Measurements from ENCODE around the gene TBC1D21.

The TBC1D21 gene

DNA sequence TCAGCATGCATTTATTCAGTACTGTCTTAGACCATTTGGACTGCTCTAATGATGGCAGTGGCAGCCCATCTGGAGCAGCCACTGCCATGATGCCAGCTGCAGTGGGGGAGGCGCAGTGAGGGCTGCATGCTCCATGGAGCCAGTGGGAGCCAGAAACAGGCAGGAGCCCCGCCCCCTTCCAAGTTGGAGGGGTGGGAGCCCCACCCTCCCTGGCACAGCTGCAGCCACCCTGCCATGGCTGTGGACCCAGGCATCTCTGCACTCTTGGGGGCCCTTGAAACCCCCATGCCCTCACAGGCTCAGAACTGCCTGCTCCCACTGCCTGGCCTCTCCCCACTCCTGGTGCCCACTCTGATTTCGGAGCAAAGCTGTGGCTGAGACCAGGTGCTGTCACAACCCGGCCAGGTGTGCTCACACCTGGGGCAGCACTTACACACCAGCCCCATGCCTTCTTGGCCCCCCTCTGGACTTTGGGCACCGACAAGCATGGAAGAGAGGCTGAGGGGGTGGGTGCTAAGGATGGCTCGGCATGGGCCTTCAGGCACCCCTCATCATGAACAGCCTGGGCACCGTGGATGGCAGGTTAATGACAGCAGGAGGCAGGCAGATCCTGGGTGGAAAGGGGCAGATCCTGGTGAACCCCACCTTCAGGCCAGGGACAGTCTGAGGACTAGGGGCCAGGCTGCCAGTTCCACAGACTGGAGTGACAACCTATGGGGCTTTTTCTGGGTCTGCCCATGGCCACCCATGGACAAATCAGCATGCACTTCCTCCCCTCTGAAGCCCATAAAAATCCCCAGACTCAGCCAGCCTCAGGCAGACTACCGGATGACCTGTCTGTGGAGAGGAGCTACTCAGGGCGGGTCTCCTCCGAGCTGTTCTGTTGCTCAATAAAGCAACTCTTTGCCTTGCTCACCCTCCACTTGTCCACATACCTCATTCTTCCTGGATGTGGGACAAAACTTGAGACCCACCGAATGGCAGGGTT is 18.3 kb downstream of the TBC1D21 start:
- no peak for DNase-seq

GRCh38 chr15:73892446-73893226 is 19.3 kb downstream of the TBC1D21 start:
- DNase-seq, result no peak

DNA sequence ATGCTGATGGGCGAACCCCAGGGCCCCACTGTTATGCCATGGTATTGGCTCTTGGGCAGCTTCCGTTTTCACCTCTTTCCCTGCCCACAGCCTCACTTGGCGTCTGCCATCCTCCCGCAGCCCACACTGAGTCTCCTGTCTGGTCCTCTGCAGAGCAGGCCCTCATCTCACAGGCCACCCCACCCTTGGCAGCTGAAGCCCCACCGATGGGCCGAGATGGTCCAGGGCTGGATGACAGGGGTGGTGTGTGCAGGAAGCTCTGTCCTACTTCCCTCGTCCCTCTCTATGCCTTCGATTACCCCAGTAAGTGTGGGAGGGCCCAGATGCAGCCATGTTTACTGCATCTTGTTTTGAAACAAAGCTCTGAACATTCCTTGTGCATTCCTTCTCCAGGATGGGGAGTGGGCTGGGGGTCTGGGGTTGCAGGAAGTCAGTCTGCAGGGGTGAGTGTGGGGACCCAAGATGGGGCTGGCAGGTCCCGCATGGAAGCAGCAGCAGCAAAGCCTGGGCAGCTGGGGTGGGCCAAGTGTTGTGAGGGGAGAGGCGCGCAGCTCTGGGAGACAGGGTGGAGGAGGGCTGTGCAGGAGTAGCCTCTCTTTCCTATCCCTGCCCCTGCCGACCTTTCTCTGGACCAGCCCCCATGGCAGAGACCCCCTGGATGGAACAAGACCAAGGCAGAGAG is 20.9 kb downstream of the TBC1D21 start:
- no peak for DNase-seq

GRCh38 chr15:73897441-73898261 is 24.3 kb downstream of the TBC1D21 start:
- peak; percentile 76 for DNase-seq

- no peak for DNase-seq
Measured at GRCh38 chr15:73899197-73900094, 26.1 kb downstream of the TBC1D21 start.

GRCh38 chr15:73900095-73900712 is 26.8 kb downstream of the TBC1D21 start:
- no peak for DNase-seq

DNA sequence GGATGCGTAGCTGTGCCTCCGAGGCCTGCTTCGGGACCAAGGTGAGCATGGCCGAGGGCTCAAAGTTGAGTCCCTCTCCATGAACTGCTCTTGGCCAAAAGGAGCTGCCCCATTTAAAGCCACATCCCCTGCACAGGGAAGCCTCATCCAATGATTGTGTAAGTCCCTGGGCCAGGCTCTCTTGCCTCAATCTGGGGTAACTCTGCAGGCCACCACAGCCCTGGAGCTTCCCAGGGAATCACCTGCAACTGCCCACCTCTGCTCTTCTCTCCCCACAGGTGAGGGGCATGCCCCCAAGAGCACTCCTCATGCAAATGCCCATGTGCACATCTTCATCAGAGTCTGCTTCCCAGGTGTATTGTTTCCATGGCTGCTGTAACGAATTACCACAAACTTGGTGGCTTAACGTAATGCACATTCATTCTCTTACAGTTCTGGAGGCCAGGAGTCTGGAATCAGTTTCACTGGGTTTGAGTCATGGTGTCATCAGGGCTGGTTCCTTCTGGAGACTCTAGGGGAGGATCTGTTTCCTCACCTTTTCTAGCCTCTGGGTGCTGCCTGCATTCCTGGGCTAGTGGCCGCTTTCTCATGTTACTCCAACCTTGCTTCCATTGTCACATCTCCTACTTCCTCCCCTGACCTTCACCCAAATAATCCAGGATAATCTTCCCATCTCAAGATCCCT is 27.9 kb downstream of the TBC1D21 start:
- DNase-seq, result no peak

GRCh38 chr15:73902121-73903020 is 29.0 kb downstream of the TBC1D21 start:
- no peak for DNase-seq

- DNase-seq, result no peak
Measured at GRCh38 chr15:73904026-73904815, 30.9 kb downstream of the TBC1D21 start.

- DNase-seq, result no peak
Measured at GRCh38 chr15:73905225-73905827, 32.0 kb downstream of the TBC1D21 start.

GRCh38 chr15:73906346-73907034 is 33.1 kb downstream of the TBC1D21 start:
- DNase-seq, result no peak

DNA sequence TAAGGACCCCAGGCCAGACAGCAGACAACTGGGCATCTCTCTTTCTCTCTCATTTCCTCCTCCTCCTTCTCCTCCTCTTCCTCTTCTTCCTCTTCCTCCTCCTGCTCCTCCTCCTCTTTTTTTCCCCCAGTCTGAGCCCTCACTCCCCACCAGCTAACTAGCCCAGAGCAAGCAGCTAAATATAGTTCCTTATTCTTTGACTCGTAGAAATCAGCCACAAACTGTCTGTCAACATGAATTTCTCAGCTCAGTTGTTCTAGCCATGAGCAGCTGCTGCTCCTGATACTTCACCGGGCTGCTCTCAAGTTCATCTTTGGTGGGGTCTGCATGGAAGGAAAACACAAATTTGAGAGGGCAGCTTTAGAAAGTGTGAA is 33.7 kb downstream of the TBC1D21 start:
- DNase-seq, result peak; percentile 65

DNA sequence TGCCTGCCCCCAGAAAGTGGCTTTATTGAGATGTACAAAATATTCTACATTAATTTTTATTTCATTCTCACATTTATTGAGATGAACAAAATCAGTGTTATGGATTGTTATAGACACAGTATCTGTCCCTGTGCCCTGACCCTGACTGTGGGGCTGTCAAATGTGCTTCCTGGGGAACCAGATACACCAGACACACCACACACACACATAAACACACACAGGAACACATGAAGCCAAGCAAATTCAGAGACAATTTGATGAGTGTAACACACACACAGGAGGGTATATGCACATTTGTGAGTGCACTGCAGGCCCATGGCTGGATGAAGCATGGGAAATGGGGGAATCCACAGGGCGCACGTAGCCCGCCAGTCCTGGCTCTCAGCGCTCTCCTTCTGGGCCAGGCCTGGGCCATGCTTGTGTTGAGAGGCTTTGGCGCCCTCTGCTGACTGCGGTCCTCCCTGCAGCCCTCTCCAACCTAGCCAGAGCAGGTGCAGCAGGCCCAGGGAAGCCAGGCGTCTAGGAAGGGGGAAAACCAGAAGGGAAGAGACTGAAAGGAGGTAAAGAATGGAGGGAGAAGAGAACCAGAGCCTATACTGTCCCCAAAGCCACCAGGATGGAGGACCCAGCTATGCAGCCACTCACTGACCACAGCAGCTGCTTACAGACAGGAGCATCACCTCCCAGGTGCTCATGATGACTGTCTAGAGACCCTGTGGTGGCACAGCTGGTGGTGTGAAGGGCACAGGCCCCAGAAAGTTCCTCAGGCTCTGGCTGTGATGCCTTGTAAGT is 34.9 kb downstream of the TBC1D21 start:
- peak; percentile 87 for DNase-seq

GRCh38 chr15:73908822-73909122 is 35.4 kb downstream of the TBC1D21 start:
- no peak for DNase-seq

GRCh38 chr15:73909651-73910050 is 36.3 kb downstream of the TBC1D21 start:
- no peak for DNase-seq

- DNase-seq, result no peak
Measured at GRCh38 chr15:73910522-73911303, 37.3 kb downstream of the TBC1D21 start.
